K562 (cell line): Measurements from ENCODE around the gene PTPN1. TPM values are rescaled to one million over a fixed set of nuclear protein-coding genes. Genes with fewer than 3 reads are reported as not detected.

ENCODE experiments used
- ATAC-seq: fragments of 200-7000 bp; cut with Tn5 transposase; 3 replicates; pipeline ENCODE4 v1.9.1; 2020; ENCODE audit warnings: moderate library complexity
- BruUV-seq: library from RNA; stranded (reverse); fragments of 400-500 nt; replicated peaks from 2 replicates; lab custom pipeline; 2021; lab: Mats Ljungman, UMichigan
- CTCF ChIA-PET: fragments of 300-600 bp; formaldehyde crosslinking; extraction: SDS; loops from one replicate; lab custom pipeline; 2021; ENCODE audit warnings: low intra/inter-chr PET ratio; lab: Yijun Ruan, JAX
- POLR2A ChIA-PET: fragments of 300-600, 350-650 bp; sonication (Branson Sonifier 250); formaldehyde crosslinking; extraction: SDS; loops from one replicate; lab custom pipeline; 2021; ENCODE audit warnings: antibody characterized with exemption, inconsistent platforms; lab: Yijun Ruan, JAX
- DNase-seq, 4 experiments: peaks; one replicate each; pipeline versions ENCODE4 v3.0.0 to v3.0.0-alpha.2; 2011 to 2018; ENCODE audit warnings: low spot score in 3 of 4, mixed read lengths in 3 of 4; ENCODE audit errors: extremely low read depth in 1 of 4
- FAIRE-seq: peaks from 2 replicates; lab custom pipeline; 2011; peaks lifted over from hg19 to GRCh38; lab: Jason Lieb, UNC
- H2AFZ ChIP-seq: 2 replicates; pipeline ENCODE4 v1.6.0; 2011; ENCODE audit warnings: low read depth, low read length, control low read depth, inconsistent platforms
- H3K27ac ChIP-seq: fragments of 200-600 bp; 3 replicates; pipeline ENCODE4 v1.8.0; 2011; ENCODE audit warnings: low read depth, mild to moderate bottlenecking, control low read depth, inconsistent platforms, low read length, moderate library complexity, mixed read lengths; ENCODE audit errors: extremely low read depth
- H3K27me3 ChIP-seq, 2 experiments: fragments of 300-600 bp in 1 of 2; 2 replicates in 1 of 2; 3 replicates in 1 of 2; pipeline versions ENCODE4 v1.6.0 to v1.8.0; 2011; ENCODE audit warnings: inconsistent platforms in 2 of 2, low read length in 2 of 2, mild to moderate bottlenecking in 1 of 2, mixed read lengths in 1 of 2, moderate library complexity in 1 of 2; ENCODE audit not compliant: control insufficient read depth in 2 of 2, insufficient read depth in 2 of 2
- H3K36me3 ChIP-seq: fragments of 300-600 bp; 3 replicates; pipeline ENCODE4 v1.8.0; 2011; ENCODE audit warnings: mild to moderate bottlenecking, low read length, inconsistent platforms; ENCODE audit not compliant: control insufficient read depth, insufficient read depth
- H3K4me1 ChIP-seq, 2 experiments: fragments of 200-600 bp in 1 of 2; replicated peaks in 1 of 2; 2 replicates in 1 of 2; 3 replicates in 1 of 2; pipeline versions ENCODE4 v1.5.1 to v1.8.0; 2011; ENCODE audit warnings: inconsistent platforms in 2 of 2, low read length in 2 of 2, mild to moderate bottlenecking in 1 of 2, mixed read lengths in 1 of 2, moderate library complexity in 1 of 2; ENCODE audit not compliant: control insufficient read depth in 2 of 2, insufficient read depth in 2 of 2
- H3K4me2 ChIP-seq: 2 replicates; pipeline ENCODE4 v1.6.1; 2011; ENCODE audit warnings: low read length, control low read depth, inconsistent platforms, mixed read lengths; ENCODE audit not compliant: insufficient read depth
- H3K4me3 ChIP-seq: fragments of 200-600 bp; sonication (generic), shearing (Covaris generic); 2 replicates; pipeline ENCODE4 v1.5.1; 2016; ENCODE audit warnings: control low read depth, inconsistent platforms
- H3K79me2 ChIP-seq: fragments of 200-600 bp; 3 replicates; pipeline ENCODE4 v1.8.0; 2011; ENCODE audit warnings: low read length, inconsistent platforms; ENCODE audit not compliant: control insufficient read depth, insufficient read depth
- H3K9ac ChIP-seq, 2 experiments: 2 replicates each; pipeline versions ENCODE4 v1.6.0 to v1.6.1; 2011; ENCODE audit warnings: low read depth in 2 of 2, low read length in 2 of 2, control low read depth in 1 of 2, inconsistent platforms in 1 of 2, mild to moderate bottlenecking in 1 of 2, mixed read lengths in 1 of 2; ENCODE audit not compliant: insufficient read depth in 1 of 2
- H3K9me1 ChIP-seq: one replicate; pipeline ENCODE4 v1.6.0; 2011; ENCODE audit warnings: inconsistent platforms, mild to moderate bottlenecking, low read length, moderate library complexity; ENCODE audit not compliant: control insufficient read depth, insufficient read depth
- H3K9me3 ChIP-seq: replicated peaks from 2 replicates; pipeline ENCODE4 v1.5.1; 2011; ENCODE audit warnings: low read depth, low read length, inconsistent platforms; ENCODE audit not compliant: control insufficient read depth, insufficient read depth
- H4K20me1 ChIP-seq: replicated peaks from 2 replicates; pipeline ENCODE4 v1.6.1; 2011; ENCODE audit warnings: low read length, inconsistent platforms, mixed read lengths; ENCODE audit not compliant: control insufficient read depth, insufficient read depth
- HBP1 ChIP-seq: fragments of 450-650 bp; formaldehyde crosslinking; IDR thresholded peaks from 2 replicates; pipeline ENCODE4 v1.4.0; 2022; ENCODE audit warnings: missing genetic modification characterization
- KAT2B ChIP-seq: IDR thresholded peaks from one replicate; pipeline ENCODE4 v1.6.1; 2012; ENCODE audit warnings: low read depth, mild to moderate bottlenecking, control low read depth, inconsistent platforms, low read length, moderate library complexity
- MCM2 ChIP-seq: fragments of 450-650 bp; IDR thresholded peaks from 2 replicates; pipeline ENCODE4 v1.6.1; 2017; ENCODE audit warnings: low read depth, mild to moderate bottlenecking
- PCBP1 ChIP-seq: fragments of 200-400 bp; formaldehyde crosslinking; IDR thresholded peaks from 2 replicates; pipeline ENCODE4 v1.6.1; 2018; ENCODE audit warnings: mild to moderate bottlenecking, low read depth, low read length; ENCODE audit not compliant: poor library complexity, severe bottlenecking
- SMAD2 ChIP-seq: fragments of 150-350 bp; IDR thresholded peaks from 2 replicates; pipeline ENCODE4 v1.6.1; 2014; ENCODE audit warnings: low read depth, mild to moderate bottlenecking, low read length
- SMARCA5 ChIP-seq: fragments of 450-650 bp; IDR thresholded peaks from 2 replicates; pipeline ENCODE4 v1.6.1; 2016
- TCFL5 ChIP-seq: fragments of 250-450 bp; sonication (Bioruptor Pico); conservative IDR thresholded peaks from 2 replicates; pipeline ENCODE4 v1.6.1; 2021; ENCODE audit warnings: mild to moderate bottlenecking, moderate library complexity, matching md5 sums
- THRAP3 ChIP-seq: fragments of 450-650 bp; IDR thresholded peaks from 2 replicates; pipeline ENCODE4 v1.6.1; 2016; ENCODE audit warnings: mild to moderate bottlenecking, inconsistent platforms, borderline replicate concordance
- ZBTB17 ChIP-seq: fragments of 450-650 bp; formaldehyde crosslinking; IDR thresholded peaks from 2 replicates; pipeline ENCODE4 v1.4.0; 2020; ENCODE audit warnings: mild to moderate bottlenecking
- ZNF146 ChIP-seq: IDR thresholded peaks from one replicate; pipeline ENCODE4 v1.6.1; 2018; ENCODE audit warnings: missing compliant biosample characterization; ENCODE audit not compliant: unreplicated experiment
- ZNF24 ChIP-seq: fragments of 450-650 bp; IDR thresholded peaks from 2 replicates; pipeline ENCODE4 v1.6.1; 2016
- ZNF316 ChIP-seq: fragments of 450-650 bp; IDR thresholded peaks from 2 replicates; pipeline ENCODE4 v1.6.1; 2016
- ZSCAN32 ChIP-seq: fragments of 450-650 bp; formaldehyde crosslinking; IDR thresholded peaks from 2 replicates; pipeline ENCODE4 v1.4.0; 2020; ENCODE audit warnings: mild to moderate bottlenecking, moderate library complexity
- WGBS: fragments of 100-300 bp; shearing (Covaris generic); methylation state at CpG from one replicate; pipeline ENCODE4 v1.1.6; 2016; ENCODE audit warnings: low coverage, mixed read lengths; ENCODE audit not compliant: insufficient coverage; ENCODE audit errors: missing lambda C conversion rate; 5-methylcytosine and 5-hydroxymethylcytosine counted together
- in situ Hi-C: fragments of 300-500 bp; cut with MboI; formaldehyde crosslinking; loops from 4 replicates; pipeline ENCODE4 v1.15.0; 2018; ENCODE audit warnings: inconsistent platforms, mixed read lengths
- intact Hi-C: fragments of 100-400 bp; cut with micrococcal nuclease; formaldehyde crosslinking; loops from 2 replicates; pipeline ENCODE4 v1.14.2; 2022
- polyA plus RNA-seq, 8 experiments: library from polyadenylated mRNA; depleted of rRNA in 4 of 8; stranded (reverse) in 5 of 8; unstranded in 3 of 8; fragments of >200 nt; fragmentation: Nextera tagmentation in 2 of 8; fragmentation: Illumina TruSeq in 1 of 8; extraction: Ambion mirVana in 2 of 8; extraction: Trizol in 1 of 8; gene quantifications; 2 replicates each; pipeline versions ENCODE4 v1.2.1 to v1.2.3, GENCODE V29; 2011 to 2014; ENCODE audit warnings: inconsistent platforms in 1 of 8, missing spikeins in 1 of 8
- total RNA-seq, 7 experiments: library from RNA; depleted of rRNA in 6 of 7; stranded (reverse); fragments of >200 nt in 6 of 7; fragmentation: Illumina TruSeq in 2 of 7; extraction: Trizol in 2 of 7; gene quantifications; 2 replicates each; pipeline versions ENCODE4 v1.2.1 to v1.2.3, GENCODE V29; 2011 to 2021; ENCODE audit warnings: low replicate concordance in 1 of 7
- TF ChIP-seq, protein P1 (sequence below): fragments of 250-450 bp; sonication (Bioruptor Pico); IDR thresholded peaks from 2 replicates; pipeline ENCODE4 v1.4.0; 2020
- TF ChIP-seq, protein P2 (sequence below): fragments of 250-450 bp; sonication (Bioruptor Pico); IDR thresholded peaks from 2 replicates; pipeline ENCODE4 v1.5.0; 2021; ENCODE audit warnings: mild to moderate bottlenecking, borderline replicate concordance

The PTPN1 gene
- total and polyA plus RNA-seq, 9 of the 15 experiments (the other 6 are each of a cell fraction or from before 2014, with no cell fraction given) = 11.0 to 85.3 (median 54.0) TPM

- no peak for ATAC-seq
- FAIRE-seq = no peak
- CTCF ChIA-PET = interaction anchor here (0.6 kb wide), 1 partner anchor 272 kb away, joined by 6 read pairs; no protein-coding TSS in a partner anchor
- no TSS peak for BruUV-seq
- DNase-seq = no peak
- peaks cover 38% of the 10 kb centered on the region for H3K36me3 ChIP-seq
- H3K27me3 ChIP-seq = no peaks in the 10 kb centered on the region
- no peaks in the 10 kb centered on the region for H3K9me3 ChIP-seq
- WGBS = 61% methylated on average over 1 of the region's 1 CpG
- POLR2A ChIA-PET = interaction anchor here (1.0 to 6.6 kb wide), 2 partner anchors 9 to 15 kb away, joined by 3 to 63 read pairs; no protein-coding TSS in a partner anchor
- H3K4me2 ChIP-seq = 0 out of 2 replicates have a peak overlapping the region, but pooled peaks have one; percentile 9
- H2AFZ ChIP-seq = no peak overlapping the region
- TF ChIP-seq KAT2B (no peak), MCM2 (no peak), SMARCA5 (no peak), ZSCAN32 (CRISPR knock-in tag) (no peak), ZNF146 (CRISPR knock-in tag) (no peak), ZBTB17 (CRISPR knock-in tag) (no peak), SMAD2 (no peak), TCFL5 (CRISPR knock-in tag) (no peak), ZNF316 (no peak), PCBP1 (no peak), THRAP3 (no peak), ZNF24 (no peak), HBP1 (no peak)
- TF ChIP-seq, protein P1, sequence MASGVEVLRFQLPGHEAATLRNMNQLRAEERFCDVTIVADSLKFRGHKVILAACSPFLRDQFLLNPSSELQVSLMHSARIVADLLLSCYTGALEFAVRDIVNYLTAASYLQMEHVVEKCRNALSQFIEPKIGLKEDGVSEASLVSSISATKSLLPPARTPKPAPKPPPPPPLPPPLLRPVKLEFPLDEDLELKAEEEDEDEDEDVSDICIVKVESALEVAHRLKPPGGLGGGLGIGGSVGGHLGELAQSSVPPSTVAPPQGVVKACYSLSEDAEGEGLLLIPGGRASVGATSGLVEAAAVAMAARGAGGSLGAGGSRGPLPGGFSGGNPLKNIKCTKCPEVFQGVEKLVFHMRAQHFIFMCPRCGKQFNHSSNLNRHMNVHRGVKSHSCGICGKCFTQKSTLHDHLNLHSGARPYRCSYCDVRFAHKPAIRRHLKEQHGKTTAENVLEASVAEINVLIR (CRISPR knock-in tag) = no peak
- TF ChIP-seq, protein P2, sequence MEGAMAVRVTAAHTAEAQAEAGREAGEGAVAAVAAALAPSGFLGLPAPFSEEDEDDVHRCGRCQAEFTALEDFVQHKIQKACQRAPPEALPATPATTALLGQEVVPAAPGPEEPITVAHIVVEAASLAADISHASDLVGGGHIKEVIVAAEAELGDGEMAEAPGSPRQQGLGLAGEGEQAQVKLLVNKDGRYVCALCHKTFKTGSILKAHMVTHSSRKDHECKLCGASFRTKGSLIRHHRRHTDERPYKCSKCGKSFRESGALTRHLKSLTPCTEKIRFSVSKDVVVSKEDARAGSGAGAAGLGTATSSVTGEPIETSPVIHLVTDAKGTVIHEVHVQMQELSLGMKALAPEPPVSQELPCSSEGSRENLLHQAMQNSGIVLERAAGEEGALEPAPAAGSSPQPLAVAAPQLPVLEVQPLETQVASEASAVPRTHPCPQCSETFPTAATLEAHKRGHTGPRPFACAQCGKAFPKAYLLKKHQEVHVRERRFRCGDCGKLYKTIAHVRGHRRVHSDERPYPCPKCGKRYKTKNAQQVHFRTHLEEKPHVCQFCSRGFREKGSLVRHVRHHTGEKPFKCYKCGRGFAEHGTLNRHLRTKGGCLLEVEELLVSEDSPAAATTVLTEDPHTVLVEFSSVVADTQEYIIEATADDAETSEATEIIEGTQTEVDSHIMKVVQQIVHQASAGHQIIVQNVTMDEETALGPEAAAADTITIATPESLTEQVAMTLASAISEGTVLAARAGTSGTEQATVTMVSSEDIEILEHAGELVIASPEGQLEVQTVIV = no peak
- in situ Hi-C loops = no loop called here
- peaks cover 100% of the 10 kb centered on the region for H3K79me2 ChIP-seq
- peak overlapping the region; percentile 31; the same call in 2 of the 3 replicates for H3K27ac ChIP-seq
- no peak overlapping the region for H3K9ac ChIP-seq
- peaks cover 10% of the 10 kb centered on the region for H4K20me1 ChIP-seq
- no peak overlapping the region for H3K4me3 ChIP-seq
- no peaks in the 10 kb centered on the region for H3K9me1 ChIP-seq
- H3K4me1 ChIP-seq = peaks cover 15 to 55% of the 10 kb centered on the region in 2 experiments
- intact Hi-C loops = no loop called here
These were observed 5.4 kb downstream of the PTPN1 start for GRCh38 chr20:50515471-50516106.
